ENCODE results near the gene DOK7.

The DOK7 gene

GRCh38 chr4:3437582-3437936, 25.5 kb upstream of the DOK7 start:
- DNase-seq (ENCODE audit: low read depth) = no peak
- no peak overlapping the region for H3K4me3 ChIP-seq (ENCODE audit: low read depth, low read length)
- TF ChIP-seq CTCF (conservative IDR thresholded peaks at IDR 0.05; ENCODE audit: low read depth, low read length) = no peak

GRCh38 chr4:3437998-3438846, 24.9 kb upstream of the DOK7 start:
- no peak for DNase-seq (ENCODE audit: low read depth)
- no peak for TF ChIP-seq CTCF (conservative IDR thresholded peaks at IDR 0.05; ENCODE audit: low read depth, low read length)
- no peak overlapping the region for H3K4me3 ChIP-seq (ENCODE audit: low read depth, low read length)

- no peak for DNase-seq (ENCODE audit: low read depth)
- no peak for TF ChIP-seq CTCF (conservative IDR thresholded peaks at IDR 0.05; ENCODE audit: low read depth, low read length)
- H3K4me3 ChIP-seq (ENCODE audit: low read depth, low read length) = no peak overlapping the region
Measured at GRCh38 chr4:3438847-3439180, 24.3 kb upstream of the DOK7 start.

GRCh38 chr4:3439391-3439790, 23.7 kb upstream of the DOK7 start:
- no peak for DNase-seq (ENCODE audit: low read depth)
- H3K4me3 ChIP-seq (ENCODE audit: low read depth, low read length) = no peak overlapping the region
- TF ChIP-seq CTCF (conservative IDR thresholded peaks at IDR 0.05; ENCODE audit: low read depth, low read length) = no peak

GRCh38 chr4:3440011-3440410, 23.1 kb upstream of the DOK7 start:
- H3K4me3 ChIP-seq (ENCODE audit: low read depth, low read length) = no peak overlapping the region
- DNase-seq (ENCODE audit: low read depth) = no peak
- no peak for TF ChIP-seq CTCF (conservative IDR thresholded peaks at IDR 0.05; ENCODE audit: low read depth, low read length)

- no peak for TF ChIP-seq CTCF (conservative IDR thresholded peaks at IDR 0.05; ENCODE audit: low read depth, low read length)
- DNase-seq (ENCODE audit: low read depth) = peak; percentile 24
Measured at GRCh38 chr4:3440979-3441500, 22.1 kb upstream of the DOK7 start.

More at GRCh38 chr4:3440979-3441500, 22.1 kb upstream of the DOK7 start:
- no peak overlapping the region for H3K4me3 ChIP-seq (ENCODE audit: low read depth, low read length)
